ENCODE measurements around the gene ERMARD.

The ERMARD gene

DNA sequence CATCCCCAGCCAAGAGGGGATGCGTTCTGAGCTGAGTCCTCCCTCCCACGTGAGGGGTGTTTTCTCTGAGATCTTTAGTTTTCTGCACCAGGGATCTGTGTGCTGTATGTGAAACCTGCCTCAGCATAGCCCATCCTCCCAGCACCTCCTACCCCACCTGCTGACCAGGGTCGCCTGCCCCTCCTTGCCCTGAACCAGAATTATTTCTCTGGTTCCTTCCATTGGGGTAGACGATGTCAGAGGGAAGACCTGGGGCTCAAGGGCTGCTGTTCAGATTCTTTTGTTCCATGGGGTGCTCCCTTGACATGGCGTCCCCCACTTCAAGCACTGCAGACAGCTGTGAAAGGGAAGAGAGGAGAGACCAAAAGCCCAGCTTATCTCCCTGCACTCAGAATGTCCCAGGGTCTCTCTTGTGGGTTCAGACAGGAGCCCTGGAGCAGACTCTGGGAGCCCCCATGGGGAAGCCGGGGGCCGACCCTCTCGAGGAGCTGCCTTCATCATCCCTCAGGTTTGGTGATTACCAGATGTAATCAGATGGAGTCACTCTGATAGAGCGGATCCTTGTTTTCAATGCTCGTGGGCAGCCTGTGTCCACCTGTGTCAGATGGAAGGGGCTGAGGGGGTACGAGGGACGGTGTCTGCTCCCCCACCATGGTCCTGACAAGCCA lies 74.3 kb downstream of the ERMARD start:
- DNase-seq (ENCODE audit: low spot score) = no peak

DNA sequence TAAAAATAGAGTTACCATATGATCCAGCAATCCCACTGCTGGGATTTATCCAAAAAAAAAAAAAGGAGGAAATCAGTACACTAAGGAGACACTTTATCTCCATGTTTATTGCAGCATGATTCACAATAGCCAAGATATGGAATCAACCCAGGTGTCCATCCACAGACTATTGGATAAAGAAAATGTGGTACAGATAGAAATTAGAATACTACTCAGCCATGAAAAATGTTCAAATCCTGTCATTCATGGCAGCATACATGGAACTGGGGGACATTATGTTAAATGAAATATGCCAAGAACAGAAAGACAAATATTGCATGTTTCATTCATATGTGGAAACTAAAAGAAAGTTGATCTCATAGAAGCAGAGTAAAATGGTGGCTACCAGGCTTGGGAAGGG lies 75.3 kb downstream of the ERMARD start:
- DNase-seq (ENCODE audit: low spot score) = no peak

DNA sequence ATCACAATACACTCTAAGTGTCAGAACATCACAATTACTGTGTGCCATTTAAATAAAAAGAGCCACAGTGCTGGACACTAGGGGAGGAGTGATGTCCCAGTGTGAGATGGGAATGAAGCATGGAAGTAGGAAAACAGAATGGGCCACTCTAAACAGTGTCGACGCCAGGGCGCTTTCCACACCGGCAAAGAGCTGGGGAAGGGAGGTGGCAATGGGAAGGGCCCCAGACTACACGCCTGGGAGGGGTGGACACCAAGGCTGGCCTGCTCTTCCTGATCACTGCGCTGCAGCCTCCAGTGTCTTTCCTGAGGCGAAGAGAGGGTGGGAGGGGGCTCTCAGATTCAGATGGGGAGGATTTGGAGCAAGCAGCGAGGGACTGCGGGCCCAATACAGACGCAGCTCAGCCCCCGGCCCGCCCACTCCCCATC lies 75.9 kb downstream of the ERMARD start:
- DNase-seq (ENCODE audit: low spot score) = no peak

DNA sequence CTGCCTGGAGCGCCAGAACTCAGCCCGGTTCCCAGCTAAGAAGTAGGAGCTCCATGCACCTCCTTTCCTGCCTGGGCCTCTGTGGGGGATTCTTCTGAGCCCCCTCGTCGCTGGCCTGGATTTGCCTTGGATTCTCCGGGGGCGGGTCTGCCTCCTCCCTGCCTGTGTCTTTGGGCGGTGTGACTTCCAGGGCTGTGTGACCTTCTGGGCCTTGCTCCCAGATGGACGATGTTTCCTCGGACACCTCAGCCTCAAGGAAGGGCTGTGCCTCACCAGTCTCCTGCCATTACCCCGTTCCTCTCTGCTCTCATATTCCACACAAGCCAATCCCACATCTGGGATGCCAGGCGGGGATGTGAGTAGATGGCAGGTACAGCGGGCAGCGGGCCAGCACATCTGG lies 76.8 kb downstream of the ERMARD start:
- no peak for DNase-seq (ENCODE audit: low spot score)

DNA sequence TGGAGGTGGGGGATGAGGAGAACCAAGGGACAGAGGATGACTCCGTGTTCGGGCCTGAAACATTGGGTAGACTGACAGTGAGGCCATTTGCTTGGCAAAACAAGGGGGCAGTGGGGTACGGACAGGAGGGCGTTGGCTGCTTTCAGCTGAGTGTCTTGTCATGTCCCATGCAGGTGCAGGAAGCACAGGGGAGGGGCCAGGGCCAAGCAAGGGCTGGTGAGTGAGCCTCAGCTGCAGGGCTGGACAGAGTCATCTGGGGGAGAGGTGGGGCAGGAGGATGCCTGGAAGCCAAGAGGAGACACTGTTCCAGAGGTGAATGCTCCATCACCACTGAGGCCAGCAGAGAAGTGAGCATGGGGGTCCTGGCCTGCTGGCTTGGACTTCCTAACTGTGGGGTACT lies 78.4 kb downstream of the ERMARD start:
- no peak for DNase-seq (ENCODE audit: low spot score)

DNA sequence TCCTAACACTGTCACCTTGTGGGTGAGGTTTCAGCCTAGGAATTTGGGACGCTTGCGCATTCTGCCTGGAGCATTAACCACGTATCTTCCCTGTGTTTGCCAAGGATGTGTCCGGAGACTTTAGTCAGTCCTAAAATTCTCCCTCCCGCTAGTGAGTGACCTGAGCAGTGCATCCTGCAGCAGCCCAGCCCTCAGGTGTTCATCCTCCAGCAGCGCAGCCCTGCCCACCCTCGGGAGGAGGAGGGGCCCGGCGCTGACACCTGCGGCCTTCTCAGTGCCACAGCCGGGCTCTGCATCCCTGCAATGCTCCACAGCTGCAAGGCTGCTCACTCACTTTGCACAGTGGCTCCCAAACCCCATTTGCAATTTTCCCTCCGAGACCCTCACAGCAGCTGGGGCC lies 79.5 kb downstream of the ERMARD start:
- DNase-seq (ENCODE audit: low spot score) = no peak
